DMS79 (cell line): ENCODE results near the gene NRAS.
"Not testable (repeated sequence)": the region's sequence is repeated elsewhere in the genome, so short reads cannot be mapped to it uniquely, and the experiment has no call there.

ENCODE experiments used
- DNase-seq: peaks from one replicate; lab custom pipeline; 2025; lab: John Stamatoyannopoulos, UW

The NRAS gene

DNA sequence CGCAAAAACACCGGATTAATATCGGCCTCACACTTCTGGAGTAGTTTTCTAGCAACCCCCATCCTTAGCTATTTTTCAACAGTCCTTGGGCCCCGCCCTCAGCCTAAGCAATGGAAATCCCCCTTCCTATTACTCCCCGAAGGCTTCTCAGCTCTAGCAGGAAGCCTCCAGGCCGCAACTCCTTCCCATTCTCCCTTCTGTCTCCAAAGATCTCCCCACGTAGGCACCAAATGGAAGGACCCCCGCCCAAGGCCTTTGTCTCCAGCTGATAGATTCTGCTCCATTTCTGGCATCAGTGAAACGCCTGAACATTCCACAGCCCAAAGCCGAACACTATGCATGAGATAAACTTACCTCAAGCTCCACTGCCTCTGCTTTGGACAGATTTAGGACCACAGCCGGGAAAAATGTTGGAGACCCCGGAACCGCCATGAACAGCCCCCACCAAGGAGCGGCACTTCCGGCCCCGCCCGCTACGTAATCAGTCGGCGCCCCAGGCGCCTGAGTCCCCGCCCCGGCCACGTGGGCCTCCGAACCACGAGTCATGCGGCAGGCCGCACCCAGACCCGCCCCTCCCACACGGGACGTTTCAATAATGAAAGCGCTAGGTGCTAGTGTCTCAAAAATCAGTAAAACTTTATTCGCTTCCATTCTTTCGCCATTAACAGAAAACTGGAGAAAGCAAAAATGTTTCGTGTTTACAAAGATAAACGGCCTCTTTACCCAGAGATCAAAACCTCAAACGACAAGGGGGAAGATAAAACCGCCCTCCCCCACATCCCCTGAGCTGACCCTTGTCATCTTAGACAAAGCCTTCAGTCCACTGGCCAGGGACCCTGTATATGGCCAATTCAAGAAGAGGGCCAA lies at the start of gene NRAS:
Gene NRAS, minus strand, starts transcription at position 468 of the 867 bp plus-strand sequence. CDS start 611 bp downstream, outside the sequence.
- DNase-seq = peak; percentile 72

DNA sequence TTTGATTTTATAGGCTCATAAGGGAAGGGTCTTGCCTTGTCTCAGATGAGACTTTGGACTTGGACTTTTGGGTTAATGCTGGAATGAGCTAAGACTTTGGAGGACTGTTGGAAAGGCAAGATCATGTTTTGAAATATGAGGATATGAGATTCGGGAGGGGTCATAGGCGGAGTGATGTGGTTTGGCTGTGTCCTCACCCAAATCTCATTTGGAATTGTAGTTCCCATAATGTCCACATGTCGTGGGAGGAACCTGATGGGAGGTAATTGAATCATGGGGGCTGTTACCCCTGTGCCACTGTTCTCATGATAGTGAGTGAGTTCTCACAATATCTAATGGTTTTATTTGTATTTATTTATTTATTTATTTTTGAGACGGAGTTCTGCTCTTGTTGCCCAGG lies 48.1 kb upstream of the NRAS start:
- no peak for DNase-seq

DNA sequence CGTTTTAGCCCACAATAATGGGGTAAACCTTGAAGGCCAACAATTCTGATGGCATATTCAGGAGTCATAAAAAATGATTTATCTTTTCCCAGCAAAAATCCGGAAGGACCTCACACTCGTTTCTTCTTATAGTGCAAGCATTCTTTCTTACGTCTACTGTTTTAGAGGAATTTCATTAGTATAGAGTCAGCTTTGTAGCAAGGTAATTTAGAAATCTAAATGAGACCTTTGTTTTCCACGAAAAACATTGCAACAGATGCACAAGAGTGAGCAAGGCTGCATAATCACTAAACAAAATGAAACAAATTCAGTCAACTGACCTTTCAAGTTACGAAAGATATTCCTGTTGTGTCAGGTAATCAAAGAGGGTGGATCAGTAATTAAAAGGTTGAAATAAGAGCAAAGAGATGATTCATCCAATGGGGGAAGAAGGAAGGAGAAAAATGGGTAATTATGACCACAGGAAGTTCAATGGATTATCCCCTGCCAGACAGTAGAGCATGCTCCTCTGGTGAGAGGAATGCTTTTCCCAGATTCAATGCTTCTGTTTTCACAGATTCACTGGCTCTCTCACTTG lies 41.8 kb upstream of the NRAS start:
- no peak for DNase-seq

DNA sequence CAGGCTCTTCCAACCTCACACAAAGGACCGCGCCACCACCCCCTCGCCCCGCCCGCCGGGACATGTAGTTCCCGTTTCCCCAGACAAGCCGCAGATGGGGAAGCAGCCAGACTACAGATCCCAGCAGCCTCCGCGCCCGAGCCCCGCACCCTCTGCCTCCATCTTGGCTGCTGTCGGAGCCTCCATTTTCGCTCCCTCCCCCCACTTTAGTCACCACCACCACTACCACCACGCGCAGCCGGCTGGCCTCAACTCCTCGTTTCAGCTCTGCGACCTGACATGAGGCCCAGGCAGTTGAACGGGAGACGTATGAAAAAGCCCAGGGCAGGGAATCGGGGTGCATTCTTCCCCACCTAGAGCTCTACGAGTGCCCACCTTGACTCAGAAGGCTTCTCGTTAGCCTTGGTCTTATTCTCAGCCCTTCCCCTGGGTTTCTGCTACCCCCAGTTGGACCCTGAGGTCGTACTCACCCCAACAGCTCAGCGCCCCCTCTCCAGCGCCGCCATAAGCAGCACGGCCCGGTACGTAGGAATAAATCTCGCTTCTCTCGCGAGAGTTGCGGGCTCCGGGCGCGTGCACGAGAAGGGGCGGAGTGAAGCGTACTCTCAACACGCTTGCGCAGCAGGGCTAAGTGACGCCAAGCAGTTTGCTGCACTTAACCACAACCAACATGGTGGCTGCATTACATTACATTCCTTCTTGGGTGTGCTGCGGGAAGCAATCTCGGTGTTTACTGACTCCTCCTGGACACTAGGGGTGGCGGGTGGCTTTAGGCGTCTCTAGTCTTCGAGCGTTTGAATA lies 41.1 kb upstream of the NRAS start, which contains the start of gene CSDE1:
Gene CSDE1, minus strand, starts transcription at position 530 of the 801 bp plus-strand sequence. CDS start 18,094 bp downstream, outside the sequence.
- DNase-seq = peak; percentile 96

DNA sequence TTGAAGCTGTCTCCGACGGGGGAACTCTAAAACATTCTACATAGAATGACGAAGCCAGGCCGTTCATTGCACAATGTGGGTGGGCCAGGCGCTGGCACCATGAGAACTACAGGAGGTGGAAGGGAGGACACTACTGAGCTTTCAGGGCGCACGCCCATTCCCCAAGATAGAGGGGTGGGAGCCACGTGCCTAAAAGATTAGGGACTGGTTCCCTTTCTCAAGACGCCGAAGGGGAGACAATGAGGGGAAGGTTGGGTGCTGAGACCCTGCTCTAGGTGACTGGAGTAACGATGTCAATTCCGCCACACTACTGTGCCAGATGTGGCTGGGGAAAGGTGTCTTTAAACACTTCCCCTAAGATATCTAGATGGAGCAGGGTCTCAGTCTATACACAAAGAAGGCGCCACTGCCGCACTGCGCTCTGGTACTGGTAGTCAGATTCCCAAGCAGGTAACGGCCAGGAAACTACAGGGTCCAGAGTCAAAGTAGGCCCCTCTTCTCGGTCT lies 40.4 kb upstream of the NRAS start:
- no peak for DNase-seq

DNA sequence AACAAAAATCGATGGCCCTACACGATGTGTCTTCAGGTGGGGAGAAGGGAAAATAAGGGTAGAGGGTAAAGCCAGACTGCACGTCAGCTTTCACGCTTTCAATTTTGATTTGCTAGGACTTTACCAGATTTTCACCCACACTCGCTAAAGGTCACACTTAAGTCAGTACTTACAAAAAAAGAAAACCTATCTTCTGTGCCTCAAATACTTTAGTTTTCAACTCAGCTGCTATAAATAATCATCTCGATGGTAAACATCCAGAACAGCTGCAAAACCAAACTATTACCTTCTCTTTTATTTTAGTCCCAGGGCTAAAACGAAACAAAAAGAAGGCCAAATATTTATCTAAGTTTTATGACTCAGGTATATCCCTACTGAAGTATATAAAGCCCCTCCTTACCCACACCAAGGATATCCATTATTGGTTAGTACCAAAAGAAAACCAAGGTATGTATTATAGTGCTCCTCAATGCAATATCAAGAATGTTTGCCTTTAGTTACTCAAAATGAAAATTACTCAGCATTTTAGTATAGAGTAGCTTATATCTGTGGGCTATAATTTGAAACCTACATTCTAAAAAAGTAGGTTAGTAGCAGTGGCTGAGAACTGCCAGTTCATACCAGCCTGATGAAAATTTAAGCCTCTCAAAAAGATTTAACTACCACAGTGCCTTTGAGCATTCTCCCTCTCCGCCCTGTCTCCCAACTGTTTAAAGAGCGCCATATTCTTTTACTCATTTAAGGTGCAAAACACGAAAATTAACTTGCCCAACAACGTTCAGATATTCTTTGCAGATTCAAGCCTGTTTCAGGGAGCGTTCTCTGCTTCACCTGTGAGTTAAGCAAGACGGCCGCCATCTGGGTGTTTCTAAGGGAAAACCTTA lies 39.7 kb upstream of the NRAS start:
- no peak for DNase-seq

DNA sequence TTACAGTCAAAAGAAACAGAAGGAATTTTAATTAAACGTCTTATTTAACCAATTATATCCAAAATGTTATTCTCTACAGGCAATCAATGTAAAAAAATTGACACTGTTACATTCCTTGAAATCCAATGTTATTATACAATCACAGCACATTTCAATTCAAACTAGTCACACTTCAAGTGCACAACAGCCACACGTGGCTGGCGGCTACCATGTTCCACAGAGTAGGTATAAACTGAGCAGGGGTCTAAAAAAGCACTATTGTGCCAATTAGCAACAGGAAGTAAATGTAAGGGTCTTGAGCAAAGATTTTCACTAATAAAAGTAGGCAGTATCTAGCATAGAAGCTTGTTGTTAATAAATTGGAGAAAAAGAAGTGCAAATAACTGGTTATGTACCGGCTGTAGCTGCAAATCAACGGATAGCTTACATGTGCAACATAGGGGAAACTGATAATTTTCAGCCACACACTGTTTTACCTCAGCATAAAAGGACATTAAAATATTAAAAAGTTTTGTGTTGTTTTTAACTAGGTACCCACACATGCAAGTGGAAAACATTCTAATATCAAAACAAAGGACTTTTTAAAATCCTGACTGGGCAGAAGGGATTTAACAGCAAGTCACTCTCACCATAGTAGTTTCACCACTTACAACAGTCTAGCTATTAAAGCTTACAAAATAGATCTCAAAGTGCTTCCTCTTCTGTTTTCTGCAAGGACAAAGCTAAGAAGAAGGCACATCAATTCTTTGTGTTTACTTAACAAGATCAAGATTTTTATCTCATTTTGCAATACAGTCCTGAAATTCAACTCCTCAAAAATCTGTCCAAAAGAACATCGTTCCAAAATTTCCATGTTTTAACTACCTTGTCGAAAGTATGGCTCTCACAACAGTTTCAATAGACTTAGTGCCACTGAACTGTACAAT lies 38.7 kb upstream of the NRAS start:
- no peak for DNase-seq

DNA sequence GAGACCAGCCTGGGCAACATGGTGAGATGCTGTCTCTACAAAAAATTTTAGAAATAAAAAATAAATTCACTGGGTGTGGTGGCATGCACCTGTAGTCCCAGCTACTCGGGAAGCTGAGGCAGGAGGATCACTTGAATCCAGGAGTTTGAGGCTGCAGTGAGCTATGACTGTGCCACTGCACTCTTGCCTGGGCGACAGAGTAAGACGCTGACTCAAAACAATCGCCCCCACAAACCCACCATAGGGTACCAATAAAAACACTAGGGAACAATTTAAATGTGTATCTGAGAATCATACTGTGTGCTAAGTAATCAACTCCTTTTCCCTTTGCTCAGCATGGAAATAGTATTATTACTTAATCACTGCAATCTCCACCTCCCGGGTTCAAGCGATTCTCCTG lies 37.1 kb upstream of the NRAS start:
- not testable (repeated sequence) for DNase-seq

DNA sequence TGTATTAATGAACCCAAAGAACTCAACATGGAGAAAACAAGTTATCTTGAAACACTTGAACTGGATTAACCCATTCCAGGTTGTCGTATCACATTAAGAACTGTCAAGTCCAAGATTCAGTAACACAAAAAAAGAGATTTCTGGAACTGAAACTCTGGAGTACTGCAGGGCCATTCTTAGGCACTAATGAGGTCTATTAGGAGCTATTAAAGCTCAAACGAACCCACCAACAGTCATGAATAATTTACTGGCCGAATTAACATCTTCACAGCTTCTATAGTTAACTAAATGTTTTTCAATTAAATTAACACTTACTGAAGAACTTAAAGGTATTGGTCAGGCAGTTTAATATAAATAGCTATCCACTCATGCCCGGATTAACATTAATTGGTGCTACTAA lies 36.6 kb upstream of the NRAS start:
- DNase-seq = no peak

DNA sequence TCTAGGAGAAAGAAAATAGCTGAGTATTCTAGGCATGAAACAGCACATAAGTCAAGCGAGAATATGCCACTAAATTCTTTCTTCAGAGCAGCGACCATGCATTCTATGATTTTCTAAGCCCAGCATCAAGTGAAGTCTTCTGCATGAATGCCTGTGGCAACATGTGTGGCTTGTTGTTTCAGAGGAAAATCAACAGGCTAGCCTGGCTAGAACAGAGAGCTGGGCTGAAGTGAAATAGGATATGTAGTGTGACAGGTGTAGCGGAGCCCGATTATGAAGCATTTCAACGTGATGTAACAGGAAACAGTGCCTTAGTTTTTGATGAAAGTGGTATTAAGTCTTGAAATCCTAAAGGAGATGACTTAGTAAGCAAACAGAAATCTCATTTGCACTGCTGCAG lies 34.2 kb upstream of the NRAS start:
- DNase-seq = no peak

DNA sequence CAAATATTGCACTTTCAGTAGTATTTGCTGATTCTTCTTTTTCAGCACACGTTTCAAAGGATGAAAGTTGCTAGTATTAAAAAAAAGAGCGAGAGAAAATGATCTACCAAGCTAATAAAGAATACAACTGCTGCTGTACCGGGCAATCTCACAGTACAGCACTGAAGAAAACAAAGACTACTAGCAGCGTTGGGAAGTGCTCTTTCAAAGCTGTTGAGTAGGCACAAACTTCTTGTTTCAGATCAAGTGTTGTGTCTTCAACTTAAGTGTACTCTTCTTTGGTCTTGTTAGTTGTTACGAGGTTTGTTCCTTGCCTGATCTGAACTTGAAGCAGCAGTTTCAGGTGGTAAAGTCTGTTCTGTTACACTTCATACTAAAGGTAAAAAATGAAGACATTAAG lies 33.3 kb upstream of the NRAS start:
- DNase-seq = no peak

DNA sequence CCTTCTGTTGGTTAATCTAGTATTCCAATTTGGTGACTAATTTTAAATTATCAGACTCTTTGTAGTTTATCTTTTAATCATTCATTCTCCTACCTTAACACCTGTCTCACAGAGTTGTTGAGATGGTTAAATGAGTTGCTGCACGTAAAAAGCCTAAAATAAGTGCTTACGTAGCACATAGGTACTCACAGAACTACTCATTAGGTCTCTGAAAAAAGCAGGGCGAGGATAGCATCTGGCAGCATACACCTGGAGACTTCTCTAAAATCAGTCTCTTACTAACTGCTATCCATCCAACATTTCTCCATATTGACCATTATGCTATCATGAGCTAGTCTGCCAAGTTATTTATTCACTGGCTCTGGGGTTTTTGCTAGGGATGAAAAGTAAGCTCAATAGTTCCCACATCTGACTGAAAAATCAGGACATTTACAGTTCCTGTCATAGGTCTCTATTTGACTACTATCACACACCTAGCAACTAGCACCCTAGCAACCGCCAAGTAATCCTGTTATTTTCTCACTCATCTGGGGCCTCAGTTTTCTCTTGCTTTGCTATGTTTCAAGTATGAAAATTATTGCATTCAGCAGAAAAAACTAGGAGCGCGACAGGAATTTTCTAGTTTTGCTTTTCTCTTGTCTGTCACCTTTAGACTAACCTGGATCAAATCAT lies 30.0 kb upstream of the NRAS start:
- no peak for DNase-seq

DNA sequence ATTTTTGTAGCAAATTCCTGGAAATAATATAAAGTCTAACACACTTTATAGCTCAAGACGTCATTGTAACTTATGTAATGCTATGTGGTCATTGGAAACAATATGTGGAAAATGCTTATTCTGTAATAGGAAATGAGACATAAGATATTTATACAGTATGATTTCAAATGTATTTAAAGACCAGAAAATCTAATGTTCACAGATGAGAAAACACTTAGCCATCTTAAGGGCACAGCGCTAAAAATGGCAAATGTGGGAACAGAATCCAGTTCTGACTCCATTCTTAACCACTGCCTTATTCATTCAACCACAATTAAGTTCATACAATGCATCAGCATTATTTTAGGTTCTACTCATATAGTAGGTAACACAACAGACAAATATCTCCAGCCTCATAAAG lies 28.7 kb upstream of the NRAS start:
- DNase-seq = no peak

DNA sequence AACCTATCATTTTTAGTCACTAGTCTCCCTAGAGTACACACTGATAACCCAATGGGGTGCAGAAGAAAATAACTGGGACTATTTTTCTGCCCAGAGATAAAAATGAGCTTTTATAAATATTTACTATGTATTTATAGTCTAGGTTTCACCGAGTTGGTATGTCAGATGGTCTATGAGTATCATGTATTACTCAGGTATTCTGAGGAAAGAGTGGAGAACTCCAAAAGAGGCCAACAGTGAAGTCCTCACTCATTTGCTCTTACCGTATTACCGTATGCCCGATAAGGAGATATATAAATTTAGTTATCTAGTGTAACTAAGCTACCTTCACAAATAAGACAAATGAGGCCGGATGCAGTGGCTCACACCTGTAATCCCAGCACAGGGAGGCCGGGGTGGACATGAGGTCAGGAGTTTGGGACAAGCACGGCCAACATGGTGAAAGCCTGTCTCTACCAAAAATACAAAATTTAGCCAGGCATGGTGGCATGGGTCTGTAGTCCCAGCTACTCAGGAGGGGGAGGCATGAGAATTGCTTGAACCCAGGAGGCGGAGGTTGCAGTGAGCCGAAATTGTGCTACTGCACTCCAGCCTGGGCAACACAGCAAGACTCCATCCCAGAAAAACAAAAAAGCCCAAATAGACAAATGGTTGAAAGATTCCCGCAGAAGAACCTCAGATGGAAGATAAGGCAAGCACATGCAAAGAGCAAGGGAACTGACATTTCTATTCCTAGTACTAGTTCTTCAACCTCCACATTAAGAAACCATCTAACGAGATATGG lies 25.6 kb upstream of the NRAS start:
- no peak for DNase-seq

DNA sequence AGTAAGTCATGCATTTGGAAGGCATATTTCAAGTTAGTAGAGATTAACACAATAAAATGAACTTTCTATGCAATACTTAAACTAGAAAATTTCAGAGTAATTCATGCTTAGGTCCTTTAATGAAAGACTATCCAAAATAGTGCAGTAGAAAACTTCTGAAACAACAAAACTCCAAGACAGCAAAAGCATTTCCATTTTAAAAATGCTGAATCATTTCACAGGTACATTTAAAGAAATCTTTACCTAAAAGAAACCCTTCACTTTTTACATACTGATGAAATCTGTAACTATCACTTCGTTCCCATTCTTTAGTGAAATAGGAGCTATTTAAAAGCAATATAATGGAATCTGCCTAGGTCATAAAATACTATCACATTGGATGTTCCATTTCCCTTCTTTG lies 23.8 kb upstream of the NRAS start:
- no peak for DNase-seq

DNA sequence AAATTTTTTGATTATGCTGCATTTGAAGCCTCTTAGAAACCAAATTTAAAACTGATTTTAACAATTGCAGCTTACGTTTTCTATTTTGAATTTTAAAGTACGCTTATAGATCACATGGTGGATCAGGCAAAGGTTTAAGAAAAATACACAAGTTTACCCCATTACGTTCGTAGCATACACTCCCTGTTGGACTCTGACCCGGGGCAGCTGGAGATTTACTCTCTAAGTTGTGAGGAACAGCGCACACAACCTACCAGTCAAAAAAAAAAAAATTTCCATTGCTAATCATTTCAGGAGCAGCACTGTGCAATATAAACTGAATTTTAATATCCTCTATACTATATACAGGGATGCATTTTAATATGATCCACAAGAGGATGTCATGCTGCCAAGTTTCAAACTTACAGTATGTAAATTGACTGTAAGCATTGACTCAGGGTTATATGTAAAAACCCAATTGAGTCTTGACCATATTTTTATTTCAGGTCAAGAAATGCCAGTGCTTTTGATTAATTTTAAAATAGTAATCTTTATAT lies 20.8 kb upstream of the NRAS start:
- no peak for DNase-seq

DNA sequence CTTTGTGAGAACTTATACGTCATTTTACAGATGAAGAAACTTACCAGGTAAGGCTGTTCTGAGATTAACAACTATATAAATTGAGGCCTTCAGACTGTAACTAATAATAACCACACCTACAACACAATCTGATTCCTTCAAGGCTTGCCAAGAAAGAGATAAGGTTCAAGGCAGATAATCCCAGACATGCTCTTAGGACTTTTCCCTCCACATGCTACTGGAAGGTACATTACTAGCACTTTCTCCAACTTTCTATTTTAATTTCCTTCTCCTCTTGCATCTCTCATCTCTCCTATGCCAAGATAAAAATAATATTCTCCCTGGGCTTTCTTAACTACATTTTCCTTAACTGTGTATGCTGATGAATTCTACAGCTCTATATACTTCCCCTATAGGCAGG lies 18.9 kb upstream of the NRAS start:
- DNase-seq = no peak

DNA sequence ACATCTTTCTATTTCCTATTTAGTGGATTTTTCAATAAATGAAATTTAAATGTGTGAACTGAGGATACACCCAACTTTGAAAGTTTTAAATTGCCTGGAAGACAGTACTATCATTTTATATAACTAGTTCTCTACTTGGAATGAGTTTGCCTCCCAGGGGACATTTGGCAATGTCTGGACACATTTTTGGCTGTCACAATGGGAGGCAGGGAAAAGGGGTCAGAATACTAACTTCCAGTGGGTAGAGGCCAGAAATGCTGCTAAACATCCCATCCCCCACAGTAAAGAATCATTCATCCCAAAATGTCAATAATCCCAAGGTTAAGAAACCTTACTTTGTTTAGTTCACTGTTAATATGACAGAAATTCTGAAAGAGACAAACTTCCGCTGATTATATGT lies 13.2 kb upstream of the NRAS start:
- no peak for DNase-seq

DNA sequence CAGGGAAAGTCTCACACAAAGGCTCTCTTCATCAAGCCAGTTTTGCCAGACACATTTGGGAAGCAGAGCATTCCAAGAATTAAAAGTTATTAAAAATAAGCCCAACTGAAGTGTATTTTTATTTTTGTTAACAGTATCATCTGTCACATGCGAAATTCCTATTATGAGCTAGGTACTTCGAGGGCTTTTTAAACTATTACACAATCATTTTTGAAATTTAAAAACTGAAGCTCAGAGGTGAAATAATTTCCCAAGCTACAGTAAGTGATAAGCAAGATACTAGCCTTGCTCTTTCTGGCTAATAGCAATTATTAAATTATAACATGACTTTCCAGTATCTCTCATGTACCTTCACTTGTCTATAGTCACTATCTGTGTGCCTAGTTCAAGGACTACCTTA lies 12.0 kb upstream of the NRAS start:
- no peak for DNase-seq
